Measurements from ENCODE around the gene BCL3.

Gene BCL3

GRCh38 chr19:44758596-44758995, 10.1 kb downstream of the BCL3 start:
- peak overlapping the region; percentile 55 for H3K4me3 ChIP-seq (ENCODE audit: low read length)
- DNase-seq (ENCODE audit: low read depth): no peak
- no peak for TF ChIP-seq CTCF (conservative IDR thresholded peaks at IDR 0.05; ENCODE audit: low read length)

GRCh38 chr19:44759083-44759804, 10.7 kb downstream of the BCL3 start:
- H3K4me3 ChIP-seq (ENCODE audit: low read length): no peak overlapping the region
- no peak for TF ChIP-seq CTCF (conservative IDR thresholded peaks at IDR 0.05; ENCODE audit: low read length)
- no peak for DNase-seq (ENCODE audit: low read depth)

- TF ChIP-seq CTCF (conservative IDR thresholded peaks at IDR 0.05; ENCODE audit: low read length): no peak
- DNase-seq (ENCODE audit: low read depth): no peak
- H3K4me3 ChIP-seq (ENCODE audit: low read length): no peak overlapping the region
These were observed 13.5 kb downstream of the BCL3 start for GRCh38 chr19:44762038-44762437.

- no peak for TF ChIP-seq CTCF (conservative IDR thresholded peaks at IDR 0.05; ENCODE audit: low read length)
- no peak overlapping the region for H3K4me3 ChIP-seq (ENCODE audit: low read length)
- DNase-seq (ENCODE audit: low read depth): peak; percentile 51
These were observed 16.8 kb downstream of the BCL3 start for GRCh38 chr19:44765033-44765948.

GRCh38 chr19:44765949-44766335, 17.4 kb downstream of the BCL3 start:
- DNase-seq (ENCODE audit: low read depth): no peak
- TF ChIP-seq CTCF (conservative IDR thresholded peaks at IDR 0.05; ENCODE audit: low read length): no peak
- H3K4me3 ChIP-seq (ENCODE audit: low read length): no peak overlapping the region

GRCh38 chr19:44767295-44768180, 19.0 kb downstream of the BCL3 start:
- no peak for DNase-seq (ENCODE audit: low read depth)
- no peak overlapping the region for H3K4me3 ChIP-seq (ENCODE audit: low read length)
- no peak for TF ChIP-seq CTCF (conservative IDR thresholded peaks at IDR 0.05; ENCODE audit: low read length)

Measured in AG10803 (cell line).